Fibroblast of skin of back (primary cell): ENCODE results near the gene TRABD.

ENCODE experiments used
- DNase-seq: peaks from one replicate; pipeline ENCODE4 v3.0.0-alpha.2; 2013

The TRABD gene

DNA sequence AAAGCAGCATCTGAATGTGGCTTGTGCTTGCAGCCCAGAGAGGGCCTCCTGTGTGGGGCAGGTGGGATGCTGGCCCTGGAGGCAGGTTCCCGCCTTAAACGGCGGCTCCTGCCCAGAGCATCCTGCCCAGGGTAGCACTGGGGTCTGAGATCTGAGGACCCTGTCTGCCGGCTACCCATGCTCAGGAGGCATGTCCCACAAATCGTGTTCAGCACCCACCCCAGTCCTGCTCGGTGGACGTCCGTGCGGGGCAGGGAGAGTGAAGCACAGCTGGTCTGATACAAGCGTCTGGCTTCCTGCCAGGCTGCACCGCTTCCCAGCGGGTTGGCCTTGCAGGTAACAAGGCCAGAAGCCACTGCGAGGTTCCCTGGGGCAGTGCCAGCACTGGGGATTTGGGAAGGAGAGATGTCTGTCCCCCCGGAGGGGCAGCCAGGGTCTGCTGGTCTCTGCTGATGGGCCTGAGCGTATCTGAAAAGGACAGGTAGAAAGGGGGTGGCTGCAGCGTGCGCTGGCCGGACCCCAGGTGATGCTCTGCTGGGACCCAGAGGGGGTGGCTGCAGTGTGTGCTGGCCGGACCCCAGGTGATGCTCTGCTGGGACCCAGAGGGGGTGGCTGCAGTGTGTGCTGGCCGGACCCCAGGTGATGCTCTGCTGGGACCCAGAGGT lies 3.6 kb downstream of the TRABD start:
- no peak for DNase-seq

GRCh38 chr22:50189849-50190181 lies 4.1 kb downstream of the TRABD start:
- no peak for DNase-seq

GRCh38 chr22:50190182-50190940 lies 4.6 kb downstream of the TRABD start:
- peak; percentile 52 for DNase-seq

DNA sequence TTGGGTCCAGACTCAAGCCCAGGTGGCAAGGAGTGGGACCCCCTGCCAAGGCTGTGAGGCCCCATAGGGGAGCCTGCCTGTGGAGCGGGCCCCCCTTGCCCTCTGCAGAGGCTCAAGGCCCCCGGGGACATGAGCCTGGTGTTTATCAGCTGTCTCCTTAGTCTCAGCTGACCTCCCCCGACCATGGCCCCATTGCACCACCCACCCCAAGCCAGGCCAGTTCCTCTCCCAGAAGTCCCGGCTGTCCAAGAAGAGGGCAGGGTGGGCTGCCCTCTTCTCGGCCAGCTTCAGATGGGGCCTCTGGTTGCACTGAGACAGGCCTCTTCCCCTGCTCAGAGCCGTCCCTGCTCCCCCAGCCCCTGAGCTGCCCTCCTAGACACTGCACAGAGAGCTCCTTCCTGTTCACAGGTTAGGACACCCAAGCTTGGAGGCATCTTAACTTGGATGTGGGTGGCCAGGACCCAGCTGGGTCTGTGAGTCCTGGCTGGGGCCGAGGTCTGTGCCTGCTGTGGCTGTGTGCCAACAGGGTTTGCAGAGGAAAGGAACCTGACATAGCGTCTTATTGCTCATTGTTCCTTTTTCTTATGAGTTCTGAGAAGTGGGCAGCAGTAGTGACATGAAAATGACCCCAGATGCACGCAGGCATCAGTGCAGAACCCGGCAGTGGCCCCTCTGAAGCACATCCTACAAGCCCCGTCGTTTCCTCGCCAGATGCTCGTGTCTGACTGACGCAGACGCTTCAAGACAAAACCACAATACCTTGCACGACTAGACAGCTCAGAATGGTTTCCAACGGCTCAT lies 5.4 kb downstream of the TRABD start:
- no peak for DNase-seq

DNA sequence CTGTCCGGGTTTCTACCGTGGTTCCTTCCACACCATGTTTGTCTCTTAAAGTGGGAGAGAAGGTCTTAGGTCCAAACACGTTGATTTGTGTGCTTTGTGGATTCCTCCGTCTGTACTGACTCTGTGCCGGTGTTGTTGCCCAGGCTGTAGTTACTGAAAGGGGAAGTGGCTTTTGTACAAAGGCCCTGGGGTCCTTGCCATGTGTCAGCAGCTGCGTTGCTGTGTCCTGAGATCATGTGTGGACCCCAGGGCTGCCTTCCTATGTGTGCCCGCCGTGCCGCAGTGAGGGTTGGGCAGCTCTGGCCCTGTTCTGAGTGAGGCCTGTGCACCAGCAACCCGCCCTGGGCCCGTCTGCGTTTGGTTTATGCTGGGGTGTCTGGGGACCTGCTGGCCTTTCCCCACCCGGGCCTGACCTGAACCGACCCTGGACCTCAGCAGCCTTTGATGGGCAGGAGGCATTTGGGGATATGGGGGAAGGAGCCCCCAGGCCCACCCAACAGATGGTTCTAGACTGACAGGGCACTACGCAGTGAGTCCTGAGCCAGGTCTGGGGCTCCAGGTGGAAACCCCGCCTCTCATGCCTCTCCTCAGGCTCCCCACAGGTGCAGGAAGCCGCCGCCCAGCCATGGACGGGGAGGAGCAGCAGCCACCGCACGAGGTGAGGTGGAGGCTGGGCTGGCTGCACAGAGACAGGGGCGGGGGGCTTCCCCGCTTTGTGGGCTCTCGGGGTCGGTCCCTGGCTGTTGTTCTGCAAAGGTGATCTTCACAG lies 6.9 kb downstream of the TRABD start:
- DNase-seq, result no peak

- DNase-seq, result no peak
These were observed 7.9 kb downstream of the TRABD start for GRCh38 chr22:50193621-50194020.

- no peak for DNase-seq
These were observed 8.5 kb downstream of the TRABD start for GRCh38 chr22:50194037-50194805.

DNA sequence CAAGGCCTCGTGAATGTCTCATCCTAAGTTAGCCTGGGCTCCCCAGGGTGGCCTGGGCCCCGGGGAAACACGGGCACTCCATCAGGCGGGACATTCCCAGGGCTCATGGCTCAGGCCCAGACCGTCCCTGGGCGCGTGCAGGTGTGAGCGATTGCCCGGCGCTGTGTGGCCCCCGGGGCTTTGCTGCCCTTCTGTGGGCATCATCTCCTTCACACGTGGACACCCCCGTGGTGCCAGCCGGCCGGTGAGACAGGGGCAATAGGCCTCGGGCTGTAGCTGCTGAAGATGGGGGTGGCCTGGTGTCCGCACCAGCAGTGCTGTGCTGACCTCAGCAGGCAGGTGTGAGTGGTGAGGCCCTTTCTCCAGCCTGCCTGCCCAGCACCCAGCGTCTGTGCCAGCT lies 10.5 kb downstream of the TRABD start:
- no peak for DNase-seq

GRCh38 chr22:50197000-50197800 lies 11.5 kb downstream of the TRABD start:
- no peak for DNase-seq

DNA sequence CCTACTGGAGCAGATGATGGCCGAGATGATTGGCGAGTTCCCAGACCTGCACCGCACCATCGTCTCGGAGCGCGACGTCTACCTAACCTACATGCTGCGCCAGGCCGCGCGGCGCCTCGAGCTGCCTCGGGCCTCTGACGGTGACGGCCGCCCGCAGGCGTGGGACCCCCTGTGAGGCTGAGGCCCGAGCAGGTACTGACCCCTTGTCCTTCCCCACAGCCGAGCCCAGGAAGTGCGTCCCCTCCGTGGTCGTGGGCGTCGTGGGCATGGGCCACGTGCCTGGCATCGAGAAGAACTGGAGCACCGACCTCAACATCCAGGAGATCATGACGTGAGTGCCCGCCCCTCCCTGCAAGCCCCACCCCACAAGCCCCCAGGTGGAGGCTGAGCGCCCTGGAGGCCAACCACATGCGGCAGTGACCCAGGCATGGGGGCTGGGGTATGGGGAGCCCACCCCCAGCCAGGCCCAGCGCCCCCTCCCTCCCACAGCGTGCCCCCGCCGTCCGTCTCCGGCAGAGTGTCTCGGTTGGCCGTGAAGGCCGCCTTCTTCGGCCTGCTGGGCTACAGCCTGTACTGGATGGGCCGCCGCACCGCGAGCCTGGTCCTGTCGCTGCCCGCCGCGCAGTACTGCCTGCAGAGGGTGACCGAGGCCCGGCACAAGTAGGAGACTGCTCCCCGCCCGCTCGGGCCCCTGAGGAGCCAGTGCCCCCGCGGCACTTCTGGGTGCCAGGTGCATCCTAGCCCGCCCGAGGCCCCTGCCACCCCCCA lies 12.3 kb downstream of the TRABD start:
- DNase-seq, result no peak

DNA sequence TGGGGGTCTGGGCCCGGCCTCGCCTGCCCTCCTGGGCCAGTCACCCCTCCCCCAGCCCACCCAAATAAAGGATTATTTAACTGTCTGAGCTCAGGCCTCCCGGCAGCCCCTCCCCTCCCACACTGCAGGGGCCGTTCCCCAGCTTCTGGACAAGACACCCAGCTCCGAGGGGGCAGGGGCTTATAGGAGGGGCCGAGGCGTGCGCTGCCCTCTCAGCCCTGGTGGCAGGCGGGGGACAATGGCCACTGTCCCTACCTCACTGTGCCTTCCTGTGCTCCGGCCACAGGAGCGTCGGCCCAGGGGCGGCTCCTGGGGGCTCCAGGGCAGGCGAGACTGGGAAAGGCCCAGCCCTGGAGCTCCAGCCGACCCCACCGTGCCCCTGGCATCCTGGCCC lies 12.9 kb downstream of the TRABD start:
- no peak for DNase-seq

GRCh38 chr22:50199251-50199721 lies 13.6 kb downstream of the TRABD start:
- DNase-seq, result no peak

GRCh38 chr22:50199829-50200460 lies 14.2 kb downstream of the TRABD start:
- DNase-seq, result no peak

- DNase-seq, result peak; percentile 87
These were observed 14.9 kb downstream of the TRABD start, which contains the start of gene SELENOO for GRCh38 chr22:50200461-50201190. Gene SELENOO (plus strand): TSS chr22:50201011. CDS start chr22:50201037, 26 bp downstream.

DNA sequence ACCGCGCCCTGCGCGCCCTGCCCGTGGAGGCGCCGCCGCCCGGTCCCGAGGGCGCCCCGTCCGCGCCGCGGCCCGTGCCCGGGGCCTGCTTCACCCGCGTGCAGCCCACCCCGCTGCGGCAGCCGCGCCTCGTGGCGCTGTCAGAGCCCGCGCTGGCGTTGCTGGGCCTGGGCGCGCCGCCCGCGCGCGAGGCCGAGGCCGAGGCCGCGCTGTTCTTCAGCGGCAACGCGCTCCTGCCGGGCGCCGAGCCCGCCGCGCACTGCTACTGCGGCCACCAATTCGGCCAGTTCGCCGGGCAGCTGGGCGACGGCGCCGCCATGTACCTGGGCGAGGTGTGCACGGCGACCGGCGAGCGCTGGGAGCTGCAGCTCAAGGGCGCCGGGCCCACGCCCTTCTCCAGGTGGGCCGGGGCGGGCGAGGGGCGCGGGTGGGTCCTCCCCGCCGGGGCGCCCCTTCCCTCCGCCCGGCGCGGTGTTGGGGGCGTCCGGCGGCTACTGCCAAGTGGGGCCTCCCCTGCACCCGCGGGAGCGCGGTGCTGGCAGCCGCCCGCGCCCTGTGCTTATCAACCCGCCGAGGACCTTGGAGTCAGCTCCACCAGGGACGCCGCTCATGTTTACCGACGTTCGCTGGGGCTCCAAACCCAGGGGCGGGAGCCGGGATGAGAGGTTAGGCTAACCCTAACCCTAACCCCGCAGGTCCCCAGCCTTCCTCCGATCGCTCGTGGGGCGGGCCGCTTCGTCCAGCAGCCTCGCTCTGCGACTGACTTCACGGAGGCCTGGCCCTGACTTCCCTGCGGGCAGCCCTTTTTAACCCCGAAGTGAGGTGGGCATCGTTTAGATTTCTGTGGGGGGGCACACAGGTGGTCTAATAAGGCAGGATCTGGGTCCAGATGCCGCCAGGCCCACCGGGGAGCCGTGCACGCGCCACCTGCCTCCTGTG lies 15.7 kb downstream of the TRABD start:
- DNase-seq, result peak; percentile 14

DNA sequence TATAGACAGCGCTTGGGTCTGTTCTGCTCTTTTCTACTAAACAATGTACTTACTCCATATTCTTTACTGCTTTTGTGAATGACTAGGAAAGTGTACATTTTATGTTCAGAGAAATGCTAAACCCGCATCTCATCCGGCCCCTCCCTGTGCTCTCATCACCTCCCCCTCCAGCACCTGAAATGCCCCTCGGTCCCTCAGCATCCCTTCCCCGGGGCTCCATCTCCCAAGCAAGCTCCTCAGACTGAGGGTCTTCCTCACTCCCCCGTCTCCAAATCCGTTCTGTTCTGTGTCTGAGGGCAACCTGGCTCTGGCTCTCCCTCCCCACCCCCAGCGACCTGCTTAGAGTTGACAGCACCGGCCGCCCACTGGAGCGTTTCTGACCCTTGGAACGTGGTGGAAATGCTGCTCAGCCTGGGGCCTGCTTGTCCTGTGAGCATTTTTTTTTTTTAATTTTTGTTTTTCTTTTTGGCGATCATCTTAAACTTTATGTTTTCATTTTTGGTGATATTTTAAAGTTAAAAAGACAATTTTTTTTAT lies 16.5 kb downstream of the TRABD start:
- DNase-seq, result no peak

DNA sequence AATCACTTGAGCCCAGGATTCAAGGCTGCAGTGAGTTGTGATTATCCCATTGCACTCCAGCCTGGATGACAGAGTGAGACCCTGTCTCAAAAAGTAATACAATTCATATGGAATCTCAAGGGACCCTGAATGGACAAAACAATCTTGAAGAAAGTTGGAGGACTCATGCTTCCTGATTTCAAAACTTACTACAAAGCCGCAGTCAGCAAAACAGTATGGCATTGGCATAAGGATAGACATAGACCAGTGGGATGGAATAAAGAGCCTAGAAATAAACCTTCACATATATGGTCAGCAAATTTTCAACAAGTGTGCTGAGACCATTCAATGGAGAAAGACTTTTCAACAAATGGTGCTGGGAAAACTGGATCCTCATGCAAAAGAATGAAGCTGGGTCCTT lies 17.6 kb downstream of the TRABD start:
- no peak for DNase-seq
